ENCODE measurements around the gene BSCL2.
"Not testable (repeated sequence)": the region's sequence is repeated elsewhere in the genome, so short reads cannot be mapped to it uniquely, and the experiment has no call there.

The BSCL2 gene

GRCh38 chr11:62682518-62682917, 24.7 kb downstream of the BSCL2 start:
- no peak for DNase-seq

DNA sequence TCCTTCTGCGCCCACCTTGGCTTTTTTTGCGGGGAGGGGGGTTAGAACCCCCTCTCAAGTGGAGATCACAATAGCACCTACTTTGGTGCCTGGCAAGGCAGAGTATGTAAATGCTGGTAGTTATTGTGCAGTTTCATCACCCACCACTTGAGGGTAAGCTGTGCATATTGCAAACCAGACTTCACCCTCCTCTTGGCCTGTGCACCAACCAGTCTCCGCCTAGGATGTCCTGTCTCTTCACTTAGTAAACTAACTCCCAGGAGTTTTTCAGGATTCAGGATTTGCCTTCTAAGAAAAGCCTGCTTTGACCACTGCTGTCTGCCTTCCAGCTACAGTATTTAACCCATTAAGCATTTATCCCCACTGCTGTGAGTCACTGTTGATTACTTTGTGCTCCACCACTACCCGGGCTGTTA, 26.4 kb downstream of the BSCL2 start:
- DNase-seq = peak; percentile 63

- peak; percentile 96 for DNase-seq
Measured at GRCh38 chr11:62678770-62679696, 28.2 kb downstream of the BSCL2 start, which contains the start of gene UBXN1. Gene UBXN1 (minus strand): TSS chr11:62679073. CDS start chr11:62678923, 150 bp downstream.

- DNase-seq = peak; percentile 32
Measured at GRCh38 chr11:62678433-62678769, 28.8 kb downstream of the BSCL2 start.

DNA sequence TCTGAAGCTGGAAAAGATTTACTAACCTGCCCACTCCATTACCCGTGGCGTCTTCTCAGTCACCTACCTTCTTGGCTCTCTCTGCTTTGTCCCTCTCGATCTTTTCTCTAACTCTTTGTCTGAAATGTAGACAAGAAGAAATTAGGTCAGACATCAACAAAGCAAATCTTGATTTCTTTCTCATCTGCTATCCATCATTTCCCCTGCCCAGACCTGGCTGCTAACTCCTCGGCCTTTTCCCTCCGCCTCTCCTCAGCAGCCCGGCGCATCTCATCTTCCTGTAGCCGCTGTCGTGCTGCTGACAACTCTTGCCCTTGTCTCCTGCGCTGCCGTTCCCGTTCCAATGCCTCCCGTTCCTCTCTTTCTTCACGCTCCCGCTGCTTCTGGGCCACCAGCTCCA, 29.5 kb downstream of the BSCL2 start:
- no peak for DNase-seq

DNA sequence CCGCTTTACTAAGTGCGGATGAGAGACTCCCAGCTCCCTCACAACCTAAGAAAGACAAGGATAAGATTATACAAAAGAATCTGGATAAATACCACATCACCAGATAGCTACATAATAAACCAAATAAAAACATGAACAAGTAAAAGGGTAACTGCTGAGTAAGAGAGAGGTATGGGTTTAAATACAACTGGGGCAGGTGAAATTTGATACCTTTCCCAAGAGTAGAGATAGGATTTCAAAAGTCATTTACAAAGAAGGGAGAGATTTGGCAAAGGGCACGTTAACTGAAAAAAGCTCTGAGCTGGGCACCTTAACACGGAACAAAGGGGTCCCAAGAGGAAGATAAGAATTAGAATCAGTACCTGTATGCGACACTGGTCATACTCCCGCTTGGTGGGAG, 30.1 kb downstream of the BSCL2 start:
- DNase-seq = no peak

DNA sequence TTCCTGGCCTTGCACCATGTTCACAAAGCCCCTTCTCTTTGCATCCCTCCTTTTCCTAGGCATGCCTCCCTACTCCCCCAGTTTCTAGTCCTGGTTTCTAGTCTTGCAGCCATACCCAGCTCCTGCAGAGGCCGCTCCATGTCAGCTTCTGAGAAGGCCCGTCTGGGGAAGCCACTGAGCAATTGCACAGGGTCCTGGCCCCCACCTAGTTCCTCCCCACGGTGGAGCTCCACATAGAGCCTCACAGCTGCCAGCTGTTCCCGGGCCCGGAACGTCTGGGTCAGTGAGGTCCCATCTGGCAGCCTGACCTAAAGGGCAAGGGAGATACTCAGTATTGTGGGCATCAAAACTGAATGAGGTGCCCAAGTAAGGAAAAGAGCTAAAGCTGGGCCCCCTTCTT, 30.5 kb downstream of the BSCL2 start:
- DNase-seq = no peak

GRCh38 chr11:62675415-62675814, 31.8 kb downstream of the BSCL2 start:
- not testable (repeated sequence) for DNase-seq

DNA sequence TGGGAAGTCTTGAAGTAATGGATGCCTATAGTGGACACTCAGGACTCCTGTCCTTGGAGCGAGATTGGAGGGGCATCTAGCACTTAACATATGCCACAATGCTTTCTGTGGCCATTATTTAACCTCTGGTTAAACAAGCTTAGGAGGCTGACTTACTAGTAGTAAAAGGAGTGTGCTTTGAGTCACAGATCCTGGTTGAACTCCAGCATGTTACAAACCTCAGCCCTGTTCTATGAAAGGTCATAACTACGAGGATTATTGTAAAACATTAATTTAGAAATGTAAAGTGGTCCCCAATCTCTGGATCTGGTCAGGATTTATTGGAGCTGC, 34.1 kb downstream of the BSCL2 start:
- DNase-seq = no peak

- peak; percentile 86 for DNase-seq
Measured at GRCh38 chr11:62671608-62672389, 35.4 kb downstream of the BSCL2 start, which contains the start of the genes LBHD1 and UQCC3. Gene LBHD1 (minus strand): TSS chr11:62672267. CDS start chr11:62670031, 2,236 bp downstream. Gene UQCC3 (plus strand): TSS chr11:62671673. CDS start chr11:62671746, 73 bp downstream.

- no peak for DNase-seq
Measured at GRCh38 chr11:62671236-62671607, 36.0 kb downstream of the BSCL2 start.

- no peak for DNase-seq
Measured at GRCh38 chr11:62669420-62670161, 37.6 kb downstream of the BSCL2 start.

- no peak for DNase-seq
Measured at GRCh38 chr11:62667460-62667859, 39.8 kb downstream of the BSCL2 start.

DNA sequence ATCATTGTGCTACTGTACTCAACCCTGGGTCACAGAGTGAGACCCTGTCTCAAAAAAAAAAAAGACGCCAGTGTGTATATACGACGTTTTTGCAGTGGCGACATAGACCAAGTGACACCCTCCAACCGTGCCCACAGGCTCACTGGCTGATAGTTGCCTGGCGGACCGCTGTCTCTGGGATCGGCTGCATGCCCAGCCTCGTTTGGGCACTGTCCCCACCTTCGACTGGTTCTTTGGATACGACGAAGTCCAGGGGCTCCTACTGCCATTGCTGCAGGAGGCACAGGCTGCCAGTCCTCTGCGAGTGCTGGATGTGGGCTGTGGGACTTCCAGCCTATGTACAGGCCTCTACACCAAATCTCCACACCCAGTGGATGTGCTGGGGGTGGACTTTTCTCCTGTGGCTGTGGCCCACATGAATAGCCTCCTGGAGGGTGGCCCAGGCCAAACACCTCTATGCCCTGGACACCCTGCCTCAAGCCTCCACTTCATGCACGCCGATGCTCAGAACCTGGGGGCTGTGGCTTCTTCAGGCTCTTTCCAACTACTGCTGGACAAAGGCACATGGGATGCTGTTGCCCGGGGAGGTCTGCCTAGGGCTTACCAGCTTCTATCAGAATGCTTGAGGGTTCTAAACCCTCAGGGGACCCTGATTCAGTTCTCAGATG, 40.8 kb downstream of the BSCL2 start:
- DNase-seq = no peak

- DNase-seq = peak; percentile 73
Measured at GRCh38 chr11:62665599-62666258, 41.5 kb downstream of the BSCL2 start.

DNA sequence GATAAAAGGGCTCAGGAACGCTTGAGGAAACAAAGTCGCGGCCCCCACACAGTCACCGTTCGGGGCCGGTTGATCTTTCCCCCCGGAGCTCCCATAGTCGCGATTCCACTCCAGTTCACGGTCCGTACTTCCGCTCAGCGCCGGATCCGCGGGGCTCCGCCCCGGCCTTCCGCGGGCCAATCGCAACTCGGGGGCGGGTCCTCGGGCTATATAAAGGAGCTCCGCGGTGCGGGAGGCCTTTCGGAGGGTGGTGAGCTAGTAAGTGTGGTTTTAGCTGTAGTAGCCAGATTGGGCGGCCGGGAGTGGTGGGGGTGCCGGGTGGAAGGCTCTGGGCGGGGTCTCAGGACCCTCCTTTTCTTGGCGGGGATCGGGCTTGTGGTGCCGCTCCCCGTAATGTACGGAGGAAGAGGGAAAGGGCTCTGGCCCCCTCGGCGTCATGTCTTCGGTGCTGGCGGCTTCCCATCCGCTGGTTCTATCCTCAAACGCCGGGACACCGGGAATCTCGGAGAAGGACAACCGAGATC, 42.1 kb downstream of the BSCL2 start, which contains the start of the genes C11orf98 and CSKMT:
C11orf98 (minus strand) TSS at position 136 of the 524 bp plus-strand sequence; CDS start at position 95, 41 bp downstream.
CSKMT (plus strand) TSS at position 238 of the 524 bp plus-strand sequence. CDS start 568 bp downstream, outside the sequence.
- peak; percentile 98 for DNase-seq

GRCh38 chr11:62664405-62665074, 42.7 kb downstream of the BSCL2 start:
- no peak for DNase-seq

DNA sequence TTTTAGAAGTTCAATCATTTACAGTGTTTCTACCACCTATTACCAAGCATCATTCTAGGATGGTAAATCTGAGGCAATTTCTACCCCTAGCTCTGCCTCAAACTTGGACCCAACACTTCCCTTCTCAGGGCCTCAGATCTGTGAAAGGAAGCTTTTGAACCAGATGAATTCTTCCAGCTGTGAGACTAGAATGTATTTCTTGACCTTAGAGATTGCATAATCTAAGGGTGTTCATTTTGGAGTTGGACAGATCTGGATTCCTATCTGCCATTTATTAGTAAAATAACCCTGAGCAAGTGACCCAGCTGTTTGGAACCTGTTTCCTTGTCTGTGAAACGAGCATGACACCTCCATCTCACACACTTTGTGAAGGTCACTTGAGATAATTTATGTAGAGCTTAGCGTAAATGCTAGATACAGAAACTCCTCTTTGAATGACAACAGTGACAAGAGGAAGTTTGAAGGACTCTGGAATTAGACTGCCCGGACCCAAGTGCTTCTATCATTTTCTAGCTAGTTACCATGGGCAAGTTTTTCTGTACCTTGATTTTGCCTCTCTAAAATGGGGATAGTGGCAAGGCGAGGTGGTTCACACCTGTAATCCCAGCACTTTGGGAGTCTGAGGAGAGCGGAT, 50.3 kb downstream of the BSCL2 start:
- DNase-seq = no peak

- no peak for DNase-seq
Measured at GRCh38 chr11:62654297-62654696, 52.9 kb downstream of the BSCL2 start.
